Choroid plexus epithelial cell (primary cell): ENCODE measurements around the gene ERP27.
A peak's percentile ranks its signal among the peaks of the same experiment; 100 is the strongest.

Experiments
- DNase-seq: peaks from one replicate; pipeline ENCODE4 v3.0.0-alpha.2; 2010; ENCODE audit warnings: low read depth
- H3K4me3 ChIP-seq: 2 replicates; pipeline ENCODE4 v1.5.1; 2011; ENCODE audit warnings: low read depth, mild to moderate bottlenecking, control low read depth, low read length, moderate library complexity
- CTCF ChIP-seq: conservative IDR thresholded peaks from 2 replicates; pipeline ENCODE4 v1.5.1; 2011; ENCODE audit warnings: low read depth, mild to moderate bottlenecking, control low read depth, inconsistent platforms, low read length, moderate library complexity

ERP27 gene

GRCh38 chr12:14981049-14981448 is 42.7 kb upstream of the ERP27 start:
- no peak for TF ChIP-seq CTCF
- no peak for DNase-seq
- H3K4me3 ChIP-seq = no peak overlapping the region

GRCh38 chr12:14979468-14979867 is 41.1 kb upstream of the ERP27 start:
- H3K4me3 ChIP-seq = no peak overlapping the region
- TF ChIP-seq CTCF = no peak
- DNase-seq = no peak

GRCh38 chr12:14976658-14977057 is 38.3 kb upstream of the ERP27 start:
- DNase-seq = no peak
- TF ChIP-seq CTCF = no peak
- no peak overlapping the region for H3K4me3 ChIP-seq

GRCh38 chr12:14975457-14975856 is 37.1 kb upstream of the ERP27 start:
- H3K4me3 ChIP-seq = no peak overlapping the region
- no peak for DNase-seq
- TF ChIP-seq CTCF = no peak

- no peak overlapping the region for H3K4me3 ChIP-seq
- no peak for TF ChIP-seq CTCF
- no peak for DNase-seq
Measured at GRCh38 chr12:14974633-14975032, 36.3 kb upstream of the ERP27 start.

GRCh38 chr12:14972816-14973215 is 34.5 kb upstream of the ERP27 start, which contains the start of gene PDE6H:
PDE6H (plus strand) TSS chr12:14973042; CDS start chr12:14978013, 4,971 bp downstream.
- DNase-seq = no peak
- H3K4me3 ChIP-seq = no peak within 1 kb of the TSS
- TF ChIP-seq CTCF = no peak

- peak; percentile 41 for DNase-seq
- no peak overlapping the region for H3K4me3 ChIP-seq
- no peak for TF ChIP-seq CTCF
Measured at GRCh38 chr12:14970473-14970872, 32.1 kb upstream of the ERP27 start.
